Activated CD8-positive, alpha-beta memory T cell treated with anti-CD3 and anti-CD28 coated beads for 4 hours (primary cell): ENCODE data around the gene DNAAF1.
"Not testable (repeated sequence)": the region's sequence is repeated elsewhere in the genome, so short reads cannot be mapped to it uniquely, and the experiment has no call there.

Experiments
- DNase-seq, 2 donors: peaks; one replicate each; pipeline ENCODE4 v3.0.0-alpha.2; 2020; ENCODE audit warnings: low read depth in 2 of 2

The DNAAF1 gene

DNA sequence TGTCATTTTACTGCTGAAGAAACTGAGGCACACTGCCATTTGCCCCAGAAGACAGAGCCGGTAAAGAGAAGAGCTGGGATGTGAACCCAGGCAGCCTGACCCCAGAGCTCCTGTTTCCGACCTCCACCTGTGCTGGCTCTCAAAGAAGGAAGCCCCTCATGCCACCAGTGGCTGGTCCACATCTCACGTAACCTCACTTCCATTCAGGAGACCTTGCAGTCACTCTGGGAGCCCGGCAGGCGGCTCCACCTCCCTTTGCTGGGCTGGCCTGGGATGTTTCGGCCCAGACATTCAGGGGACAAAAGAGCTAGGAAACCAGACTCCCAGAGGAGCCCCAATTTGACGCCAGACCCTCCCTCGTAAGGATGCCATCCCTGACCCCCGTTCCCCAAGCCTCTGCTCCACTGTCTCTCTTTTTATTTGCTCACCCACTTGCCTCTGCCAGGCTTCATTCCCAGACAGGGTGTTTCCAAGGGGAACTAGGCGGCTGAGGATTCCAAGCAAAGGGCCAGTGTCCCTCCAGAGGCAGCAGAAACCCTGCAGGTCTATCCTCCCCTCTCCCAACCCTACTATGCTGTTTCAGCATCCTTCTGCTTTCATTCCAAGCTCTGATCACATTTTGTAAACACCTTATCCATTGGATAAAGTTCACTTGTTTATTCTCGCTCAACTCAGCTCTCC is 38.9 kb downstream of the DNAAF1 start:
- no peak for DNase-seq

DNA sequence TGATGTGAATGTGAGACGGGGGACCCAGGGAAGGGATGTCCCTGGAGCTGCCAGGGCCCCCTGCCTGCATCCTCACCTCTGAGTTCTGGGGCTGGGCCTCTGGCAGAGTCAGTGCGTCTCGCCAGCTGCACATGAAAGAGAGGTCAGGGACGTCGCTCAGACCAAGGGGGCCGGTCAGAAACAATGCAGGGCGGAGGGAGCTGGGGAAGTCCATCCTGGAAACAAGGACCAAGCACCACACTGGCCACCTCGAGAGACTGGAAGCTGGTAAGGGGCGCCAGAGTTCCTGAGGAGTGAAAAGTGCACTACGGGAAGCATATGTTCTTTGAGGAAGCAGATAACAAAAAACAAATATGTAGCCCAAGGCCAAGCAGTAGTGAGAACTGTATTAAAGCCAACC is 39.7 kb downstream of the DNAAF1 start:
- no peak for DNase-seq

DNA sequence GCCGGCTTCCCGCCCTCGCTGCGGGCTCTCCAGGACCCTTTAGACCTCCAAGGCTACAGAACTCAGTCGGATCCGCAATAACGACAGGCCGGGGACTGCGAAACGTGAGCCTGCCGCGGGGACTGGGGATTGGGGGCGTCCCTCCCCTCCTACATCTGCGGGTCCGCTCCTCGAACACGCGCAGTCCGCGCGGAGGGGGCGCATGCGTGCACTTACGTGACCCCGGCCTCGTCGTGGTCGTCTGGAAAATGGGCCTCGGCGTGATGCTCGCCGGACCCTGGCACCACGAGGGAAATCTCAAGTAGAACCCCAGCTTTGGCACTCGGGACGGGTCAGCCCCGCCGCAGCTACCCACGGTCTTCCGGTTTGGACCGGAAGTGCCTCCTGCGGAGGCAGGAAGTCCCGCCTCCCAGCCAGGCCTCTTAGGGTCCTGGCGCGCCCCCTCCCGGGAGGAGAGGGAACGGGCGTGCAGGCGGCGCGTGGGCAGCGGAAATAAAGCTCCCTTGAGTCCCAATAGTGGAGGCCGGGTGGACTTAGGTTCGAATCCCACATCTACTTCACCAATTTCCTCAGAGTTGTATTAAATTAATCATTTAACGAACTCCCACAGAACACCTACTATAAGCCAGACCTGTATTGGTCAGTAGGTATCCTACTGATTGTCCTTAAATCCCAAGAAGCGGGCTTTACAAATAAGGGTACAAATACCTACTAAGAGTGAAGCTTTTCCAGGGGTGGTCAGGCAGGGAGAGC is 41.8 kb downstream of the DNAAF1 start, which contains the start of gene TAF1C:
TSS of gene TAF1C (minus strand) at position 373 of the 753 bp plus-strand sequence. CDS start 2,069 bp downstream, outside the sequence.
- DNase-seq, result peak; percentile 79 to 84

DNA sequence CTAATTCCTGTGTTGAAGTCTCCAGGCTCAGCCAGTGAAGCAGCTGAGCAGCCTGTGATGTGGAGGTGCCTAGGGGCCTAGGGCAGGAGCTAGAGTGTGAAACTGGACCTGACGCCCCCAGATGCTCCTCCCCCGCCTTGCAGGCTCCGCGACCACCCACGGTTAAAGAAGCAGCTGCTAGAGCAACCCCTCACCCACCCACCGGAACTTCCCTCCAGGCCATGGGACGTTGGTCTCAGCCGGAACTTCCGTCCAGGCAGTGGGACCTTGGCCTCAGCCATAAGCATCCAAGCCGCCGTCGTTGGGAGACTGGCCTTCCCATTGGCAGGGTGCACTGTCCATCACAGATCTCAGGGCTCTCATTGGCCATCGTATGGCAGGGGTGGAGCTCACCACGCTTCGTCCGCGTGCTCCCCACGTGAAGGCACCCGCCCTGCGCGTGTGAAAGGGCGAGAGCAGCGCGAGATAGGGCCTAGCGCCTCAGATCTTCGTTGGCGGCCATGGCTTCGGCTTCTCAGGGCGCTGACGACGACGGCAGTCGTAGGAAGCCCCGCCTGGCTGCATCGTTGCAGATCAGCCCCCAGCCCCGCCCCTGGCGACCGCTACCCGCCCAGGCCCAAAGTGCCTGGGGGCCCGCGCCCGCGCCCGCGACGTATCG is 45.8 kb downstream of the DNAAF1 start, which contains the start of gene ADAD2:
TSS of gene ADAD2 (plus strand) at position 427 of the 658 bp plus-strand sequence. CDS start at position 501, 74 bp downstream.
- no peak for DNase-seq

DNA sequence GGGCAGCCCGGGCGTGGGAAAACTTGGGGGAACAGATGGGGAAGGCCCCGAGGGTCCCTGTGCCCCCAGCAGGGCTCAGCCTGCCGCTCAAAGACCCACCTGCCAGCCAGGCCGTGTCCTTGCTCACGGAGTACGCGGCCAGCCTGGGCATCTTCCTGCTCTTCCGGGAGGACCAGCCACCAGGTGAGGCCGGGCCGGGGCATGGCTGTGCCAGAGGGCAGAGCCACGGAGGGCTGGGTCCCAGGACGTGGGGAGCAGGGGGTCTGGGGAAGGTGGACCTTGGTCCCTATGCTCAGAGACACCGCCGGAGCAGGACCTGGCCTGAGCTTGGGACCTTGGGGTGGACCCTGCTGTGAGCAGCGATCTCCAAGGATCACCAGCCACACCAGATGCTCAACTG is 46.4 kb downstream of the DNAAF1 start:
- DNase-seq, result no peak

DNA sequence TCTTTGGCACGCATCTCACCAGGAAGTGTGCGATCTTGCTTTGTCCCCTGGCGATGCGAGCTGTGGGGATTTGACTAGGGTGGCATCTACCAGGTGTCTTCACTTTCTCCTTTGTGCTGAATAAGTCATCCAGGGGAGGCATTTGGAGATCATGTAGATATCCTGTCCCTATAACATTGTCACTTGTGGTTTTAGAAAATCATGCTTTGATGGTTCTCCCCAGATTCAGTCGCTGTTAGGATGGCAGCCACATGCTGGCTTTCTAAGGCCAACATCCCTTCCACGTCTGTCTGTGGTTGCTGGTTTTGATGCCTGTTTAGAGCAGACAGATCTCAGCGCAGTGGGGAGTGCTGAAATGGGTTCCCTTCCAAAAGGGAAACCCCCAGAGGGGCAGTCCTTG is 48.4 kb downstream of the DNAAF1 start:
- DNase-seq, result no peak

DNA sequence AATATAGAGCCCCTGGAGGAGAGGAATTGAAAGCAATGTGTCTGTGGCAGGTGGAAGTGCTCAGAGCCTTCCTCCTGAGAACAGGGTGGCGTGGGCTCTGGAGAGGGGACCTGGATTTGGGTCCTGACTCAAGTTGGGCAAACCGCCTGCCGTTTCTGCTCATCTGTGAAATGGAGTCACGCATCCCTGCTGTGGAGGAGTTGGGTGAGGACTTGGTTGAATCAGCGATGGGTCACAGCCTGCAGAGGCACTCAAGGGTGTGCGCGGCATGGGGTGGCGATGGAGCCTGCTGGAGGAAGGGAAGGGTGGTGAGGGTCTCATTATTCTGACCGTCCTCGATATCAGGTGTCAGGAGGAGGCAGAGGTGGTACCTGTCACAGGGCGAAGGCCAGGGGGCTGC is 48.9 kb downstream of the DNAAF1 start:
- DNase-seq, result no peak

DNA sequence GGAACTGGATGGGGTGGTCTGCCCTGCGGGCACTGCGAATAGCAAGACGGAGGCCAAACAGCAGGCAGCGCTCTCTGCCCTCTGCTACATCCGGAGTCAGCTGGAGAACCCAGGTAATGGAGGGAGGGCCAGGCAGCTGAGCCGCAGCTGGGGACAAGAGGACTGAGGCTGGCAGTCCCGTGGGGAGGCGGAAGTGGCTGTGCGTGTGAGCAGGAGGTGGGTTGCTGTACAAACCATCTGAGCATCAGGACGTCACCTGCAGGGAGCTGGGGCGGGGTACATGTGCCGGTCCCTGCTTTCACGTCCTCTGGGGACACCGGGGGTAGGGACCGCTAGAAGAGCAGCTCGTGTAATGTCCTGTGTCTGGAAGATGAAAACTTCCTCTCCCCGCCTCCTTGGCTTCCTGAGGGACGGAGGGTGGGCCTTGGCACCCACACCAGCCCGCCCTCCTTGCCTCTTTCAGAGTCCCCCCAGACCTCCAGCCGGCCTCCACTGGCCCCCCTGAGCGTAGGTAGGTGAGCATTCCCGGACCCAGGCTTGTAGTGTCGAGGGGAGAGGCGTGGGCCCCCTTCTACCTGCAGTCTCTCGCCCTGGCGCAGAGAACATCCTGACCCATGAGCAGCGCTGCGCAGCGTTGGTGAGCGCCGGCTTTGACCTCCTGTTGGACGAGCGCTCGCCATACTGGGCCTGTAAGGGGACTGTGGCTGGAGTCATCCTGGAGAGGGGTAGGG is 49.5 kb downstream of the DNAAF1 start:
- DNase-seq, result no peak

DNA sequence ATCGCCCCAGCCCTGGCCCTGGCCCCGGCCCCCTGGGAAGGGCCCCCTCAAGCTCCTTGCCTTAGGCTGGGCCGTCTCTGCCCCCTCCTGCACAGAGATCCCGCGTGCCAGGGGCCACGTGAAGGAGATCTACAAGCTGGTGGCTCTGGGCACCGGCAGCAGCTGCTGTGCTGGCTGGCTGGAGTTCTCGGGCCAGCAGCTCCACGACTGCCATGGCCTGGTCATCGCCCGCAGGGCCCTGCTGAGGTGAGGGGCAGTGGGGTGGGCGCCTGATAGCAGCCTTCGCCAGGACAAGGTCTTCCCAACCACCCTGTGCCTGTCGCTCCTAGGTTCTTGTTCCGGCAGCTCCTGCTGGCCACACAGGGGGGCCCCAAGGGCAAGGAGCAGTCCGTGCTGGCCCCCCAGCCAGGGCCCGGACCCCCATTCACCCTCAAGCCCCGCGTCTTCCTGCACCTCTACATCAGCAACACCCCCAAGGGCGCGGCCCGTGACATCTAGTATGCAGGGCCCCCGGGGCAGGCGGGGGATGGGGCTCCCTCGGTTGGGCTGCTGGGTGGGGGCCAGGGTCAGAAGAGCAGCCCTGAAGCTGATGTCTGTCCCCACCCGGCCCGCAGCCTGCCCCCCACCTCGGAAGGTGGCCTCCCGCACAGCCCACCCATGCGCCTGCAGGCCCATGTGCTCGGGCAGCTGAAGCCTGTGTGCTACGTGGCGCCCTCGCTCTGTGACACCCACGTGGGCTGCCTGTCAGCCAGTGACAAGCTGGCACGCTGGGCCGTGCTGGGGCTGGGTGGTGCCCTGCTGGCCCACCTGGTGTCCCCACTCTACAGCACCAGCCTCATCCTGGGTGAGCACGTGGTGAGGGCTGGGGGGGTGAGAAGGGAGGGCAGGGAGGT is 50.3 kb downstream of the DNAAF1 start:
- no peak for DNase-seq

DNA sequence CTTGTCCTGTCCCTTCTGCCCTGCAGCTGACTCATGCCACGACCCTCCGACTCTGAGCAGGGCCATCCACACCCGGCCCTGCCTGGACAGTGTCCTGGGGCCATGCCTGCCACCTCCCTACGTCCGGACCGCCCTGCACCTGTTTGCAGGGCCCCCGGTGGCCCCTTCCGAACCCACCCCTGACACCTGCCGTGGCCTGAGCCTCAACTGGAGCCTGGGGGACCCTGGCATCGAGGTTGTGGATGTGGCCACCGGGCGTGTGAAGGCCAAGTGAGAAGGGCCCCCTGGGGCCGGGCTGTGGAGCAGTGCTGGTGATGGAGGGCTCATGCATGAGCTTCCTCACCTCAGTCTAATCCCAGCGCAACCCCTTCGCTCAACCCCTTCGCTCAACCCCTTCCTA is 51.0 kb downstream of the DNAAF1 start:
- DNase-seq, result no peak

DNA sequence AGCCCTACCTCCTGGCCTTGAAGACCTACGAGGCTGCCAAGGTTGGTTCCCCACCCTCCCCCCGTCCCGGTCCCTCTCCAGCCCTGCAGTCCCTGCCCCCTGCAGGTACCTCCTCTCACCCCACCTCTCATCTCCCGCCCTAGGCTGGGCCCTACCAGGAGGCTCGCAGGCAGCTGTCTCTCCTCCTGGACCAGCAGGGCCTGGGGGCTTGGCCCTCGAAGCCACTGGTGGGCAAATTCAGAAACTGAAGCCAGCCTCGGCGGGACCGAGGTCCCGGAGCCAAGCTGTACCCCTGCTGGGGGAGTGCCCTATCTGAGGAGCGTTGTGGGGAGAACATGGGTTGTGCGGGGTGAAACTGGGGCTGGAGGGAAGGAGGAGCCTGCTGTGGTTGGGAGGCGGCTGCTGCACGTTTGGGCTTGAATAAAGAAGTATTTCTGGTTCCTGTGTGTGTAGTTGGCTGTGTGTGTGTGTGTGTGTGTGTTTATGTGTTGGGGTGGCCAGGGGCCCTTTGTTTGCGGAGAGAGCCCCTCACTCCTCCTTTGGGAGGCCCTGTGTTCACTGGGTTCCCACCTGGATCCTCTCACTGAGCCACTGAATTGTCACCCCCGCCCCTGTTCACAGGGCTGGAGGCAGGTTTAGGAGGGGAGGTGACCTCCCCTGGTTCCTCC is 51.8 kb downstream of the DNAAF1 start:
- no peak for DNase-seq

DNA sequence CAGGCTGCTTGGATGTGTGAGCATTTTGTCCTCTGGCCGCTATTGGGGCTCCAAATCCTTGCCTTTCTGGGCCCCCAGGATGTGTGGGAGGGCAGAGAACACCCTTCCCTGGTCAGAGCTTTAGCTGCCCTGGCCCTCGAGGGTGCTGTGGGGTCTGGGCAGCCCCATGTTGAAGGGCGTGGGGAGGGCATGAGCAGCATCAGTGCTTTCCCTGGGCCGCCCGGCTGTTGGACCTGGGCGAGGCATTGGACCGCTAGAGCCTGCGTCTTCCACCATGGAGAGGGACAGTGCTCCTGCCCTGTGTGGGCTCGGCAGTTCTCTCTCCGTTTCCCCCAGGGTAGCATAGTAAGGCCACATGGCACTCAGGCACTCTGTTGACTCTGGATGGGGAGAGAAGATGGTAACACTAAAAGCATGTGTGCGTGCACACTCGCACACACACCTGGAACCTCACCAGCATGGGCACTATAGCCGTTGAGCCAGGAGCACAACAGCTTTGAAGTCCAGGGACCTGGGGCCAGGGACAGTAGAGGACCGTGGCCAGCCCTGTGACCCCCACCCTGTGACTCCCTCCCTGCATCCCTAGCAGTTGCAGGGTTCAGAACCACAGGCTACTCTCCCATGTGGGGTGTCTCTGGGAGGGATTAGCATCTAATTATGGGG is 52.5 kb downstream of the DNAAF1 start:
- DNase-seq, result no peak

DNA sequence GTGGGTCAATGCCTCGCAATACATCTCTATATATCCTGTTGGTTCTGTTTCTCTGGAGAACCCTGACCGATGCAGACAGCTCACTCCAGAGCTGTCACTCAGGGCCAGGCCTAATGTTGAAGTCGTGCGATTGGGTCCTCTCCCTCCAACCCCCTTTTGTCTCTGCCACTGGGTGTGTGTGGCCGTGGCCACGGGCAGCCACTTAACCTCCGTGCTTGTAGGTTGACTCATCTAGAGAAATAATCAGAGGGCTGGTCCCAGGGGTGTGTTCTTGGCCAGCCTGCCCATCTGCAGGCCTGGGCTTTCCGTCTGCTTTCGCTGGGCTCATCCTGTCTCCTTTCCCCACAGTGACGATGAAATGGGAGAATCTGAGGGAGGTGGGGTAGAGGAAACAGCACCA is 53.3 kb downstream of the DNAAF1 start:
- DNase-seq, result no peak

DNA sequence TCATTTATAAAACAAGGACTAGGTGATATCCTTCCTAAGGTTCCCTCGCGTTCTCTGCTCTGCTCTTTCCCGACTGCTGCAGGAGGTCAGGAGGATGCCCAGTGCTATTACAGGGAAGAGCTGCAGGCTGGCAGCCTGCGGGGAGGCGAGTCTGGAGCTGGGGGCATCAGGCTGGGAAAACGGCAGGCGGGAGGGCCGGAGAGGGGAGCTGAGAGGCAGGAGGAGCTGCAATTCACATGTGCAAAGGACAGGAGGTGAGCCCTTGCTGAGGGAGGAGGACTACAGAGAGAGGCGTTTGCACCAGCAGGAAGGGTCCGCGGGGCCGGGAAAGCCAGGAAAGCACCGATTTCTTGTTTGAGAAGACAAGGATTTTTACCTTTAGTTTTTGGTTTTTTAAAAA is 54.0 kb downstream of the DNAAF1 start:
- no peak for DNase-seq

DNA sequence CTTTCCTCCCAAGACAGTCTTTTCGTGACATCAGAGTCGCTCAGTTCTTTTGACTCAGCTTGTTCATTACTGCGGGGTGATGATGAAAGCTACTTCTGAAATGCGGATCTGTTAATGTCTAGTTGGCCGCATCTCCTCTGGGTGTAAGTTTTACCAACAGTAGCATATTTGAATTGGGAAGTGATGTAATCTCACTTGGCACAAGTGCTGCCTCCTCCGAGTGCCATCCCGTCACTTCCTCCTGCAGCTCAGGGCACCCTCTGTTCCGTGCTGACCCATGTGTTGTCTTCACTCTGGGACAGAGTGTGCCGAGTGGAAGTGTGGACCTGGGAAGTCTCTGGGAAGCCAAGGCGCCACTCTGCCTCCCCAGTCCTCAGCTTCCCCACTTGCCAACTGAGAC is 54.8 kb downstream of the DNAAF1 start:
- no peak for DNase-seq

DNA sequence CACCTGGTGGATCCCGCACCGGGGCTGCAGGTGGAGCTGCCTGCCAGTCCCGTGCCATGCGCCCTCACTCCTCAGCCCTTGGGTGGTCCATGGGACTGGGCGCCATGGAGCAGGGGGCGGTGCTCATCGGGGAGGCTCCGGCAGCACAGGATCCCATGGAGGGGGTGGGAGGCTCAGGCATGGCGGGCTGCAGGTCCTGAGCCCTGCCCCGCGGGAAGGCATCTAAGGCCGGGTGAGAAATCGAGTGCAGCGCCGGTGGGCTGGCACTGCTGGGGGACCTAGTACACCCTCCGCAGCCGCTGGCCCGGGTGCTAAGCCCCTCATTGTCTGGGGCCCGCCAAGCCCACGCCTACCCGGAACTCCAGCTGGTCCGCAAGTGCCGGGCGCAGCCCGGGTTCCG is 59.4 kb downstream of the DNAAF1 start:
- not testable (repeated sequence) for DNase-seq

DNA sequence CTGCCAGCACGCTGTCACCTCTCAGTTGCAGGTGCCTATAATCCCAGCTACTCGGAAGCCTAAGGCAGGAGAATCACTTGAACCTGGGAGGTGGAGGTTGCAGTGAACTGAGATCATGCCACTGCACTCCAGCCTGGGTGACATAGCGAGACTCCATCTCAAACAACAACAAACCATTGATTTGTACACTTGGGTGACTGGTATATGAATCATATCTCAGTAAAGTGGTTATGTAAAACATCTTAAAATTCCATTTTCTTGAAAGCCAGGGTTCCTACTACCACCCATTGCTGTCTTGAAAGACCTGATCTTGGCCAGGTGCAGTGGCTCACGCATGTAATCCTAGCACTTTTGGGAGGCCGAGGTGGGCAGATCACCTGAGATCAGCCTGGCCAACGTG is 60.0 kb downstream of the DNAAF1 start:
- DNase-seq, result not testable (repeated sequence)

DNA sequence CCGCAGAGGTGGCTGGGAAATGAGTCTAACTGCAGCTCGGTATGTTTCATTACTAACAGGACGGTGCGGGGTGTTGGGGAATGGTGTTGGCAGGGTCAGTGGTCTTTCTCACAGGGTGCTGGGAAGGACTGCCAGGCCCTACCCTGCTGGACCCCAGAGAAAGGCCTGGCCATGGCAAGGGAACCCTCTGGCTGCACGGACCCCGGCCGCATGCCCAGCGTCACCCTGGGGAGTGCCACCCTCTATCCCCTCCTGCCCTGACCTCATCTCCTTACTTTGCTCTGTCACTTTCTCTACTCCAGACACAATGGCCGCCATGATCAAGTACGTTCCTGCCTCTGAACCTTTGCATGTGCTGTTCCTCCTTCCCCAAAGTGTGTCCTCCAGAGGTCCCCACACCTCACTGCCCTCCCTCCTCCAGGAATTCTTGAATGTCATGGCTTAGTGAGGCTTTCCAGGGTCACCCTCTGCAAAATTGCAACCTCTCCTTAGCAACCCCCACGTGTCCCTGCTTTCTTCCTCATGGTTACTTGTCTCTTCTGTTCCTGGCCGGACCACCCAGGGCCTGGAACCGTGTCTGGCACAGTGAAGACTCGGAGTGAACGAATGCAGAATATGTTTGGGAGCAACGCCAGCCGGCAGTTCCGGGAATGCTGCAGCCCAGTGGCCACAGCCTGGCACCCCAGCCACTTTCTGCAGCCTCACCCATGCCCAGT is 61.0 kb downstream of the DNAAF1 start:
- no peak for DNase-seq

DNA sequence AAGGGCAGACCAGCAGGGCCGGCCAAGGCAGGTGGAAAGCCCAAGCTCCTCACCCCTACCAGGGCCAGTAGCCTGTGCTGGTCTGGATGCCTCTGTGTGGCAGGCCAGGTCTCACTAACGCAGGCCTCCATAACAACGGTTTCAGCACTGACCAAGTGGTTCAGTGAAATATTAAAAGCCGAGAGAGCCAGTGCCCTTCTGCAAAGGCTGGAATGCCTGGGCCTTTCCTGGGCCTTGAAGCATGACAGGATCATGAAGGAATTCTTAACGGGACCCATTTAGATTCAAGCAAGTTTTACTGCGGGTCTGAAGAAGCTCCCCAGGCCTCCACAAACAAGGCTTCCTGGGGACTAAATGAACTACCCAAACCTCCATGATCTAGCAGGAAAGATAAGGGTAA is 62.1 kb downstream of the DNAAF1 start:
- DNase-seq, result no peak
